Activated naive CD4-positive, alpha-beta T cell treated with anti-CD3 and anti-CD28 coated beads, Interleukin-2, amount 10 ng/mL, durations not matched to agents 7 days and 5 days (primary cell): ENCODE measurements around the gene TDRD9.

Experiments used
- CTCF ChIA-PET: fragments of 350-600 bp; sonication (Branson Sonifier 250); formaldehyde crosslinking; loops from one replicate; lab custom pipeline; 2021; ENCODE audit warnings: antibody characterized with exemption; lab: Charles Lee
- DNase-seq: peaks from one replicate; pipeline ENCODE4 v3.0.0-alpha.2; 2020
- H3K27ac Mint-ChIP-seq: one replicate; pipeline ENCODE4 v1.8.0; 2021; ENCODE audit warnings: mild to moderate bottlenecking, moderate library complexity, mixed read lengths
- H3K27me3 Mint-ChIP-seq: one replicate; pipeline ENCODE4 v1.8.0; 2021; ENCODE audit warnings: mild to moderate bottlenecking, mixed read lengths
- H3K36me3 Mint-ChIP-seq: one replicate; pipeline ENCODE4 v1.8.0; 2021; ENCODE audit warnings: mixed read lengths
- H3K4me1 Mint-ChIP-seq: one replicate; pipeline ENCODE4 v1.8.0; 2021; ENCODE audit warnings: mixed read lengths
- H3K4me3 Mint-ChIP-seq: one replicate; pipeline ENCODE4 v1.8.0; 2021; ENCODE audit warnings: mild to moderate bottlenecking, moderate library complexity, mixed read lengths
- H3K9me3 Mint-ChIP-seq: one replicate; pipeline ENCODE4 v1.8.0; 2021; ENCODE audit warnings: mixed read lengths

The TDRD9 gene, protein sequence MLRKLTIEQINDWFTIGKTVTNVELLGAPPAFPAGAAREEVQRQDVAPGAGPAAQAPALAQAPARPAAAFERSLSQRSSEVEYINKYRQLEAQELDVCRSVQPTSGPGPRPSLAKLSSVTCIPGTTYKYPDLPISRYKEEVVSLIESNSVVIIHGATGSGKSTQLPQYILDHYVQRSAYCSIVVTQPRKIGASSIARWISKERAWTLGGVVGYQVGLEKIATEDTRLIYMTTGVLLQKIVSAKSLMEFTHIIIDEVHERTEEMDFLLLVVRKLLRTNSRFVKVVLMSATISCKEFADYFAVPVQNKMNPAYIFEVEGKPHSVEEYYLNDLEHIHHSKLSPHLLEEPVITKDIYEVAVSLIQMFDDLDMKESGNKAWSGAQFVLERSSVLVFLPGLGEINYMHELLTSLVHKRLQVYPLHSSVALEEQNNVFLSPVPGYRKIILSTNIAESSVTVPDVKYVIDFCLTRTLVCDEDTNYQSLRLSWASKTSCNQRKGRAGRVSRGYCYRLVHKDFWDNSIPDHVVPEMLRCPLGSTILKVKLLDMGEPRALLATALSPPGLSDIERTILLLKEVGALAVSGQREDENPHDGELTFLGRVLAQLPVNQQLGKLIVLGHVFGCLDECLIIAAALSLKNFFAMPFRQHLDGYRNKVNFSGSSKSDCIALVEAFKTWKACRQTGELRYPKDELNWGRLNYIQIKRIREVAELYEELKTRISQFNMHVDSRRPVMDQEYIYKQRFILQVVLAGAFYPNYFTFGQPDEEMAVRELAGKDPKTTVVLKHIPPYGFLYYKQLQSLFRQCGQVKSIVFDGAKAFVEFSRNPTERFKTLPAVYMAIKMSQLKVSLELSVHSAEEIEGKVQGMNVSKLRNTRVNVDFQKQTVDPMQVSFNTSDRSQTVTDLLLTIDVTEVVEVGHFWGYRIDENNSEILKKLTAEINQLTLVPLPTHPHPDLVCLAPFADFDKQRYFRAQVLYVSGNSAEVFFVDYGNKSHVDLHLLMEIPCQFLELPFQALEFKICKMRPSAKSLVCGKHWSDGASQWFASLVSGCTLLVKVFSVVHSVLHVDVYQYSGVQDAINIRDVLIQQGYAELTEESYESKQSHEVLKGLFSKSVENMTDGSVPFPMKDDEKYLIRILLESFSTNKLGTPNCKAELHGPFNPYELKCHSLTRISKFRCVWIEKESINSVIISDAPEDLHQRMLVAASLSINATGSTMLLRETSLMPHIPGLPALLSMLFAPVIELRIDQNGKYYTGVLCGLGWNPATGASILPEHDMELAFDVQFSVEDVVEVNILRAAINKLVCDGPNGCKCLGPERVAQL (N-terminal part only)

GRCh38 chr14:103928011-103928890 lies at the start of gene TDRD9:
Gene TDRD9, plus strand, starts transcription at chr14:103928456. Its CDS starts 54 bp downstream, at chr14:103928510.
- Mint-ChIP-seq H3K4me3 (no peak within 1 kb of the TSS), H3K9me3 (no peaks in the 10 kb centered on the region), H3K36me3 (no peaks in the 10 kb centered on the region), H3K4me1 (no peaks in the 10 kb centered on the region), H3K27me3 (peaks cover 24% of the 10 kb centered on the region), H3K27ac (no peak within 1 kb of the TSS)
- no peak for DNase-seq
- CTCF ChIA-PET, result no interaction called here

DNA sequence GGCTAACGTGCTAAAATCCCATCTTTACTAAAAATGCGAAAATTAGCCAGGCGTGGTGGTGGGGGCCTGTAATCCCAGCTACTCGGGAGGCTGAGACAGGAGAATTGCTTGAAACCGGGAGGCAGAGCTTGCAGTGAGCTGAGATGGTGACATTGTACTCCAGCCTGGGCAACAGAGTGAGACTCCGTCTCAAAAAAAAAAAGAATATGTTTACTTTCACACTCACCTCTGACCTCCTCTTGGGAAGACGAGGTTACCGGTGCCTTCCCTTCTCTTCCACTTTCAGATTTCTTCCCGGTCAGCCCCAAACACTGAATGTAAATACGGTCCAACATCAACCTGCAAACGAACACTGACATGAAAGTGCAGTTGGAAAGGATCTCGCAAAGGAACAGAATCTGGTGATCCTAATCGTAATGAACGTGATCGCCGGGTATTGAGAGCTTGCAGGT lies 49.1 kb upstream of the TDRD9 start:
- no peak for DNase-seq
- Mint-ChIP-seq H3K27ac (no peak overlapping the region), H3K4me3 (no peak overlapping the region), H3K27me3 (peaks cover 23% of the 10 kb centered on the region), H3K9me3 (no peaks in the 10 kb centered on the region), H3K36me3 (no peaks in the 10 kb centered on the region), H3K4me1 (peaks cover 24% of the 10 kb centered on the region)
- CTCF ChIA-PET, result interaction anchor here (0.9 kb wide), 2 partner anchors 22 to 43 kb away, joined by 3 read pairs; no protein-coding TSS in a partner anchor

DNA sequence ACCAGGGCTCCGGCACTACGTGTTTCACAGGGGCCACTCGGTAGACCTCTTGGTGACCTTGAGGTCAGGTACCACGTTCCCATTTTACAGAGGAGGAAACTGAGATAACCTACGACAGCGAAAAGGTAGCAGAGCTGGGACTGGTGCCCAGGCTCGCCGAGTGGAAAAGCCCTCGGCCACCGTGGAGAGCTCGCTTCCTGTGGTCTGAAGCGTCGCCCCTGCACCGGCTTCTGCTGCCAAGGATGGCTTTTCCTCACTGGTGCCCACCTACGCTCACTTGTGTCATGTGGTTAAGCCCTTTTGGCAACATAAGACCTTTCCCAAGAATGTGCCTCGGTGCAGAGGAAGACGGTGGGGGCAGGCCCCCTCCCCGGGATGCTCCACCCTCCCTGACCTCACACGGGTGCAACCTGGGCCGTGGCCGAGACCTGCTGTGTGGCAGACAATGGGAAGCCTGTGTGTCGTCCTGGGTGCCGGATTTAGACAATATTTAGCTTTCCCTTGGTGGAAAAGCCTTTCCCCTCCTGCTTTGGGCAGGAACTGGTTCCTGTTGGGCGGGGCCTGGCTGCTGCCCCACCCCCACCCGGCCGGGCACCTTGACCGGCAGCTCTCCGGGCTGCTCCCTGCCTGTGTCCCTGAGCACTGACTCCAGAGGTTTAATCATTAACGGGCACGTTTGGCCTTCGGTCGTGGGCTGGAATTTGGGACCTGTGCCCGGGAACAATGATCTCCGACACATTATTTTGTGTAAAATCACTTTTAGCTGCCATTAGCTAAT lies 48.5 kb upstream of the TDRD9 start:
- CTCF ChIA-PET, result interaction anchor here (0.9 to 1.4 kb wide), 3 partner anchors 21 to 42 kb away, joined by 3 to 4 read pairs (median 3); no protein-coding TSS in a partner anchor
- peaks cover 23% of the 10 kb centered on the region for H3K27me3 Mint-ChIP-seq
- no peak overlapping the region for H3K27ac Mint-ChIP-seq

GRCh38 chr14:103880348-103881267 lies 47.6 kb upstream of the TDRD9 start:
- peaks cover 23% of the 10 kb centered on the region for H3K27me3 Mint-ChIP-seq
- no peaks in the 10 kb centered on the region for H3K36me3 Mint-ChIP-seq
- H3K4me3 Mint-ChIP-seq, result peak overlapping the region; percentile 26
- no peak overlapping the region for H3K27ac Mint-ChIP-seq
- CTCF ChIA-PET, result interaction anchor here (0.9 to 1.4 kb wide), 3 partner anchors 20 to 41 kb away, joined by 3 to 4 read pairs (median 3); no protein-coding TSS in a partner anchor
- H3K4me1 Mint-ChIP-seq, result peaks cover 19% of the 10 kb centered on the region
- no peak for DNase-seq
- no peaks in the 10 kb centered on the region for H3K9me3 Mint-ChIP-seq

More for the DNA sequence above, 48.5 kb upstream of the TDRD9 start:
- no peaks in the 10 kb centered on the region for H3K9me3 Mint-ChIP-seq
- peak overlapping the region; percentile 26 for H3K4me3 Mint-ChIP-seq
- H3K4me1 Mint-ChIP-seq, result peaks cover 23% of the 10 kb centered on the region
- no peaks in the 10 kb centered on the region for H3K36me3 Mint-ChIP-seq
- DNase-seq, result no peak

- H3K36me3 Mint-ChIP-seq, result no peaks in the 10 kb centered on the region
Measured at GRCh38 chr14:103881268-103882201, 46.7 kb upstream of the TDRD9 start.

DNA sequence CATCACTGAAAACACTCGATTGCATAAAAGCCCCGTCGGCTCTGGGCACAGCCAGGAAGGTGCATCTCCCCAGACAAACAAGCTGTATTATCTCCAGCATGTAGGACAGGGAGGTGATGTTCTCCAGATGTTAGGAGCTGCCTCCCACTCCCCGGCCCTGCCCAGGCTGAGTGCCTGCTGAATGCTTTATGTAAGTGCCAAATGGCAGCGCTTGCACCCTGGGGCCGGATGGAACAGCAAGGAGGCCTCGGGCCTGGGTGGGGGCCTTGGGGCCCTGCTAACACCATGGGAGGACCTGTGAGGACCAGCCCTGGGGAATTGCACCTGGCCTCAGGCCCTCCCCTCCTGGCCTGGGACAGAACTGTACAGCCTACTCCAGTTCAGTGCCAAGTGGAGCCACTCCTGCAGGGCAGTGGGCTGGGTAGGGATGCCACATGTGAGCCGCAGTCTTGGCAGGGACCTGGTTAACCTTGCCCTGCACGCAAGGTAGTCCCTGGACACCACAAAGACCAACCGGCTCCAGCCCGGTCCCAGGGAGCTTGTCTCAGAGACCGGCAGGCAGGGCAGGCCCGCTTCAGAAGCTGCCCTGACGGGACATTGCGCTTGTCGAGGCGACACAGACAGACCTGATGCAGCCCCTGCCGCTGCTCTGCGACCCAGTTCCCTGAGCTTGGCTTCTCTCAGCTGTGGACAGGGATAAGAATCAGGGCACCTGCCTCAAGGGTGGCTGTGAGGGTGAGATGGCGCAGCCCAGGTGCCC lies 45.6 kb upstream of the TDRD9 start:
- H3K36me3 Mint-ChIP-seq, result no peaks in the 10 kb centered on the region
- H3K9me3 Mint-ChIP-seq, result no peaks in the 10 kb centered on the region
- no peak for DNase-seq
- H3K27me3 Mint-ChIP-seq, result peaks cover 23% of the 10 kb centered on the region
- CTCF ChIA-PET, result no interaction called here
- H3K4me3 Mint-ChIP-seq, result no peak overlapping the region
- H3K27ac Mint-ChIP-seq, result peak overlapping the region; percentile 11
- peaks cover 19% of the 10 kb centered on the region for H3K4me1 Mint-ChIP-seq

More at GRCh38 chr14:103881268-103882201, 46.7 kb upstream of the TDRD9 start:
- H3K9me3 Mint-ChIP-seq, result no peaks in the 10 kb centered on the region
- no peak overlapping the region for H3K4me3 Mint-ChIP-seq
- peaks cover 23% of the 10 kb centered on the region for H3K27me3 Mint-ChIP-seq
- H3K27ac Mint-ChIP-seq, result no peak overlapping the region
- CTCF ChIA-PET, result interaction anchor here (1.0 to 1.4 kb wide), 2 partner anchors 19 to 29 kb away, joined by 3 to 4 read pairs; no protein-coding TSS in a partner anchor
- peaks cover 19% of the 10 kb centered on the region for H3K4me1 Mint-ChIP-seq
- no peak for DNase-seq

DNA sequence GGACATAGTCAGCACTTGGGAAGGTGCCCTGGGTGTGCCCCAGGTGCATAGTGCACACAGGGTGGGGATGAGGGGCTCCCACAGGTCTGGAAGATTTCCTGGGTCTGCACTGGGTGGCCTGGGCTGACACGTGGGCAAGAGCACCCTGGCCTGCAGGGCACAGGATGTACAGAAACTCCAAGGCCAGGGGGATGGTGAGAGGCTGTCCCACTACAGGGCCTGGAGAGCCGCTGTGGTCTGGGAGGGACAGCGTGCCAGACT lies 45.1 kb upstream of the TDRD9 start:
- no peaks in the 10 kb centered on the region for H3K36me3 Mint-ChIP-seq
- H3K9me3 Mint-ChIP-seq, result no peaks in the 10 kb centered on the region
- H3K27me3 Mint-ChIP-seq, result peaks cover 23% of the 10 kb centered on the region
- peaks cover 19% of the 10 kb centered on the region for H3K4me1 Mint-ChIP-seq
- CTCF ChIA-PET, result no interaction called here
- H3K4me3 Mint-ChIP-seq, result no peak overlapping the region
- no peak for DNase-seq
- H3K27ac Mint-ChIP-seq, result peak overlapping the region; percentile 11

DNA sequence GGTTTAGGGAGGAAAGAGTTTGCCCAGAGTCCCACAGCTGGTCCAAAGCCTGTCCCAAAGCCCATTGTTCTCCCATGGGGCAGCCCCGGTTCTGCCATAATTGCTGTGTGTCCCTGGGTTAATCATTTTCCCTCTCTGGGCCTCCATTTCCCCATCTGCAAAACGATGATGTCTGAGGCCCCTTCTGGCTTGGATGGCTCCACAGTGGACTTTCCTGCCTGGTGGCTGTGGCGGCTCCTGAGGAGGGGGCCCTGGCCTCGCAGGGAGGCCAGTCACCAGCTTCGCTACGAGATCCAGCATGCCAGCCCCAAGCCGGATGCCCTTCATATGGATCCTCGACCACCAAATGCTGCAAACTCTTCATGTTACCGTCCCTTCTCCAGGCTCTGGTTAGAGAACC lies 43.4 kb upstream of the TDRD9 start:
- no peak for DNase-seq
- Mint-ChIP-seq H3K36me3 (no peaks in the 10 kb centered on the region), H3K9me3 (no peaks in the 10 kb centered on the region), H3K27me3 (peaks cover 18% of the 10 kb centered on the region), H3K4me3 (no peak overlapping the region), H3K27ac (no peak overlapping the region), H3K4me1 (peaks cover 13% of the 10 kb centered on the region)
- CTCF ChIA-PET, result interaction anchor here (1.0 to 1.4 kb wide), 2 partner anchors 16 to 77 kb away, joined by 3 to 4 read pairs; no protein-coding TSS in a partner anchor

GRCh38 chr14:103885509-103885932 lies 42.7 kb upstream of the TDRD9 start:
- CTCF ChIA-PET, result no interaction called here
- Mint-ChIP-seq H3K4me1 (peaks cover 6% of the 10 kb centered on the region), H3K9me3 (no peaks in the 10 kb centered on the region), H3K4me3 (no peak overlapping the region), H3K27me3 (peaks cover 12% of the 10 kb centered on the region), H3K27ac (no peak overlapping the region), H3K36me3 (no peaks in the 10 kb centered on the region)
- no peak for DNase-seq
